H1 (cell line): ENCODE measurements around the gene TNNT1. TPM values are rescaled to one million over a fixed set of nuclear protein-coding genes. Genes with fewer than 3 reads are reported as not detected.

Experiments
- CTCF ChIA-PET: fragments of 300-600 bp; sonication (Branson Sonifier 250); formaldehyde crosslinking; loops from one replicate; lab custom pipeline; 2021; ENCODE audit not compliant: partially characterized antibody; lab: Charles Lee
- POLR2A ChIA-PET: fragments of 300-600 bp; sonication (Branson Sonifier 250); formaldehyde crosslinking; loops from one replicate; lab custom pipeline; 2021; ENCODE audit warnings: inconsistent platforms; ENCODE audit not compliant: partially characterized antibody; lab: Charles Lee
- DNase-seq, 2 experiments: peaks; one replicate each; pipeline versions ENCODE4 v3.0.0 to v3.0.0-alpha.2; 2010 to 2022; ENCODE audit warnings: low spot score in 2 of 2, low read depth in 1 of 2, mixed read lengths in 1 of 2
- FAIRE-seq: peaks from 2 replicates; lab custom pipeline; 2011; peaks lifted over from hg19 to GRCh38; lab: Jason Lieb, UNC
- H2AFZ ChIP-seq: 2 replicates; pipeline ENCODE4 v1.8.1; 2012; ENCODE audit warnings: low read length, inconsistent platforms
- H2AK5ac ChIP-seq: 2 replicates; pipeline ENCODE4 v1.6.1; 2013; ENCODE audit warnings: low read depth, low read length
- H2BK120ac ChIP-seq: replicated peaks from 2 replicates; pipeline ENCODE3; 2013; ENCODE audit warnings: low read depth, low read length, inconsistent platforms
- H2BK12ac ChIP-seq: 2 replicates; pipeline ENCODE4 v1.6.1; 2013; ENCODE audit warnings: low read depth, low read length
- H2BK15ac ChIP-seq: 2 replicates; pipeline ENCODE4 v1.6.1; 2013; ENCODE audit warnings: low read length
- H2BK20ac ChIP-seq: 2 replicates; pipeline ENCODE4 v1.6.1; 2013; ENCODE audit warnings: low read length
- H2BK5ac ChIP-seq: 2 replicates; pipeline ENCODE4 v1.6.1; 2013; ENCODE audit warnings: low read depth, low read length
- H3K14ac ChIP-seq: 2 replicates; pipeline ENCODE4 v1.6.1; 2013; ENCODE audit warnings: inconsistent platforms; ENCODE audit not compliant: insufficient read length
- H3K18ac ChIP-seq: 2 replicates; pipeline ENCODE4 v1.6.1; 2013; ENCODE audit warnings: low read length; ENCODE audit errors: extremely low read depth
- H3K23ac ChIP-seq: 2 replicates; pipeline ENCODE4 v1.6.1; 2013; ENCODE audit warnings: inconsistent platforms; ENCODE audit not compliant: insufficient read length
- H3K23me2 ChIP-seq: 2 replicates; pipeline ENCODE4 v1.6.1; 2013; ENCODE audit warnings: low read depth, low read length
- H3K27ac ChIP-seq: 2 replicates; pipeline ENCODE4 v1.6.1; 2011; ENCODE audit warnings: low read depth, low read length, inconsistent platforms
- H3K27me3 ChIP-seq, 4 experiments: replicated peaks in 1 of 4; 1 replicate in 1 of 4; 2 replicates in 3 of 4; pipeline versions ENCODE4 v1.6.1 to v1.8.1; 2011 to 2013; ENCODE audit warnings: low read length in 3 of 4, mild to moderate bottlenecking in 3 of 4, inconsistent platforms in 2 of 4, mixed read lengths in 2 of 4, moderate library complexity in 1 of 4; ENCODE audit not compliant: control insufficient read depth in 3 of 4, insufficient read depth in 3 of 4; ENCODE audit errors: extremely low read depth in 1 of 4
- H3K36me3 ChIP-seq, 4 experiments: 2 replicates each; pipeline versions ENCODE4 v1.6.1 to v1.8.1; 2011 to 2013; ENCODE audit warnings: mild to moderate bottlenecking in 4 of 4, low read length in 3 of 4, moderate library complexity in 2 of 4, control low read depth in 1 of 4, inconsistent platforms in 1 of 4; ENCODE audit not compliant: insufficient read depth in 4 of 4, control insufficient read depth in 2 of 4
- H3K4ac ChIP-seq: replicated peaks from 2 replicates; pipeline ENCODE3; 2013; ENCODE audit warnings: low read length, low read depth, mixed read lengths, inconsistent platforms; ENCODE audit not compliant: insufficient read length
- H3K4me1 ChIP-seq, 4 experiments: replicated peaks in 1 of 4; 1 replicate in 1 of 4; 2 replicates in 3 of 4; pipeline versions ENCODE4 v1.6.1 to v1.8.1; 2011 to 2013; ENCODE audit warnings: low read length in 3 of 4, inconsistent platforms in 2 of 4, mixed read lengths in 1 of 4; ENCODE audit not compliant: insufficient read depth in 4 of 4, control insufficient read depth in 3 of 4
- H3K4me2 ChIP-seq, 2 experiments: 2 replicates each; pipeline versions ENCODE4 v1.6.1 to v1.8.1; 2011 to 2013; ENCODE audit warnings: low read depth in 2 of 2, low read length in 2 of 2, control low read depth in 1 of 2, inconsistent platforms in 1 of 2, mild to moderate bottlenecking in 1 of 2; ENCODE audit not compliant: insufficient read depth in 1 of 2
- H3K4me3 ChIP-seq, 4 experiments: fragments of 200-600, 300-600 bp in 1 of 4; sonication (generic), shearing (Covaris generic), sonication (Bioruptor Twin) in 1 of 4; 2 replicates each; pipeline versions ENCODE4 v1.5.1 to v1.8.1; 2011 to 2016; ENCODE audit warnings: low read length in 4 of 4, low read depth in 3 of 4, control low read depth in 2 of 4, inconsistent platforms in 2 of 4, mild to moderate bottlenecking in 2 of 4, mixed read lengths in 1 of 4, moderate library complexity in 1 of 4; ENCODE audit not compliant: insufficient read depth in 2 of 4; ENCODE audit errors: extremely low read depth in 1 of 4
- H3K56ac ChIP-seq: replicated peaks from 2 replicates; pipeline ENCODE3; 2013; ENCODE audit warnings: low read depth, mild to moderate bottlenecking, mixed read lengths, low read length, inconsistent platforms; ENCODE audit not compliant: insufficient read length
- H3K79me1 ChIP-seq: 2 replicates; pipeline ENCODE4 v1.6.1; 2013; ENCODE audit warnings: low read depth, low read length, control low read depth
- H3K79me2 ChIP-seq, 2 experiments: 2 replicates each; pipeline versions ENCODE4 v1.6.1 to v1.8.1; 2012 to 2013; ENCODE audit warnings: low read length in 2 of 2, mild to moderate bottlenecking in 2 of 2, inconsistent platforms in 1 of 2; ENCODE audit not compliant: insufficient read depth in 2 of 2, control insufficient read depth in 1 of 2
- H3K9ac ChIP-seq, 4 experiments: replicated peaks in 1 of 4; 1 replicate in 1 of 4; 2 replicates in 3 of 4; pipeline versions ENCODE4 v1.6.1 to v1.8.1; 2011 to 2013; ENCODE audit warnings: low read depth in 3 of 4, low read length in 3 of 4, control low read depth in 2 of 4, mild to moderate bottlenecking in 2 of 4, moderate library complexity in 2 of 4, inconsistent platforms in 1 of 4; ENCODE audit errors: extremely low read depth in 1 of 4
- H3K9me3 ChIP-seq, 2 experiments: 2 replicates each; pipeline versions ENCODE4 v1.6.1 to v1.8.1; 2012 to 2013; ENCODE audit warnings: mild to moderate bottlenecking in 2 of 2, moderate library complexity in 2 of 2, control low read depth in 1 of 2, inconsistent platforms in 1 of 2, low read depth in 1 of 2, low read length in 1 of 2, mixed read lengths in 1 of 2; ENCODE audit not compliant: insufficient read depth in 2 of 2
- H4K20me1 ChIP-seq, 2 experiments: replicated peaks in 1 of 2; 2 replicates each; pipeline versions ENCODE3 to v1.8.1; 2011 to 2013; ENCODE audit warnings: inconsistent platforms in 2 of 2, low read length in 2 of 2, mild to moderate bottlenecking in 1 of 2; ENCODE audit not compliant: insufficient read depth in 2 of 2, control insufficient read depth in 1 of 2
- H4K5ac ChIP-seq: 2 replicates; pipeline ENCODE4 v1.6.1; 2013; ENCODE audit warnings: low read length, low read depth, mixed read lengths, inconsistent platforms; ENCODE audit not compliant: insufficient read length
- H4K8ac ChIP-seq: 2 replicates; pipeline ENCODE4 v1.8.0; 2013; ENCODE audit warnings: mild to moderate bottlenecking, moderate library complexity, low read length, inconsistent platforms; ENCODE audit not compliant: insufficient read depth; ENCODE audit errors: extremely low read depth
- H4K91ac ChIP-seq: replicated peaks from 2 replicates; pipeline ENCODE3; 2013; ENCODE audit warnings: low read length, mixed read lengths, inconsistent platforms; ENCODE audit not compliant: insufficient read length
- EP300 ChIP-seq, 2 experiments: IDR thresholded peaks; 1 replicate in 1 of 2; 2 replicates in 1 of 2; pipeline ENCODE4 v1.6.1; 2011 to 2012; ENCODE audit warnings: low read depth in 2 of 2, low read length in 2 of 2, mild to moderate bottlenecking in 2 of 2, borderline replicate concordance in 1 of 2, inconsistent platforms in 1 of 2, moderate library complexity in 1 of 2
- HDAC6 ChIP-seq: IDR thresholded peaks from one replicate; pipeline ENCODE4 v1.7.1; 2012; ENCODE audit warnings: low read depth, mild to moderate bottlenecking, inconsistent platforms, low read length, moderate library complexity
- PHF8 ChIP-seq: fragments of 200-600 bp; sonication (generic); conservative IDR thresholded peaks from 2 replicates; pipeline ENCODE4 v1.7.1; 2012; ENCODE audit warnings: low read depth, mild to moderate bottlenecking, inconsistent platforms, low read length, moderate library complexity
- POLR2A ChIP-seq, 2 experiments: IDR thresholded peaks; 1 replicate in 1 of 2; 2 replicates in 1 of 2; pipeline ENCODE4 v1.6.1; 2011; ENCODE audit warnings: low read depth in 2 of 2, low read length in 2 of 2, mild to moderate bottlenecking in 2 of 2; ENCODE audit errors: control extremely low read depth in 1 of 2
- TEAD4 ChIP-seq: IDR thresholded peaks from 2 replicates; pipeline ENCODE4 v1.6.1; 2012; ENCODE audit warnings: low read depth, low read length, inconsistent platforms, mixed read lengths
- WGBS, 2 experiments: shearing (Covaris generic) in 1 of 2; methylation state at CpG; one replicate each; pipeline versions ENCODE4 v1.1.6 to v1.1.7; 2013 to 2015; ENCODE audit warnings: low lambda C conversion rate in 2 of 2, mixed read lengths in 2 of 2, inconsistent platforms in 1 of 2, low coverage in 1 of 2, missing lambda C conversion rate in 1 of 2; ENCODE audit not compliant: insufficient replicate concordance in 2 of 2, insufficient coverage in 1 of 2, insufficient read length in 1 of 2; ENCODE audit errors: extremely low coverage in 1 of 2, missing lambda C conversion rate in 1 of 2; 5-methylcytosine and 5-hydroxymethylcytosine counted together
- polyA plus RNA-seq, 7 experiments: library from polyadenylated mRNA; depleted of rRNA in 3 of 7; stranded (reverse) in 5 of 7; unstranded in 2 of 7; fragments of >200 nt in 5 of 7; fragments of 200-250 nt in 2 of 7; gene quantifications; 1 replicate in 5 of 7; 2 replicates in 1 of 7; 4 replicates in 1 of 7; pipeline versions ENCODE4 v1.2.1 to v1.2.3, GENCODE V29; 2011 to 2013; ENCODE audit warnings: missing spikeins in 2 of 7, mixed read lengths in 2 of 7
- total RNA-seq: library from RNA; stranded (reverse); fragmentation: NEBNext Ultra II Directional; extraction: Animal tissue kit (Norgen Biotek cat#: 25700); gene quantifications from 2 replicates; pipeline ENCODE4 v1.2.1, GENCODE V29; 2021

The TNNT1 gene
- total and polyA plus RNA-seq, 2 of the 8 experiments (the other 6 are each of a cell fraction or from before 2014, with no cell fraction given), result 69.6 to 107 TPM

- H2BK12ac ChIP-seq, result no peak overlapping the region
- POLR2A ChIA-PET, result interaction anchor here (0.8 kb wide), 1 partner anchor 315 kb away, joined by 3 read pairs; no protein-coding TSS in a partner anchor
- no peak overlapping the region for H3K23ac ChIP-seq
- H3K56ac ChIP-seq, result no peak overlapping the region
- CTCF ChIA-PET, result interaction anchor here (0.8 to 2.3 kb wide), 8 partner anchors 9 to 535 kb away, joined by 3 to 14 read pairs (median 4); partner anchors contain the start of gene TNNI3
- WGBS, 2 experiments, result 78% methylated on average over 4 of the region's 4 CpGs; no CpG with 5 or more reads in 1 of the 2 experiments
- H3K18ac ChIP-seq, result no peak overlapping the region
- DNase-seq (no peak), FAIRE-seq (no peak)
- H2BK15ac ChIP-seq, result no peak overlapping the region
- H3K9me3 ChIP-seq, result no peaks in the 10 kb centered on the region
- H2AK5ac ChIP-seq, result no peak overlapping the region
- no peak overlapping the region for H3K4me2 ChIP-seq
- no peak overlapping the region for H4K8ac ChIP-seq
- no peak overlapping the region for H2BK20ac ChIP-seq
- no peak overlapping the region for H3K4ac ChIP-seq
- H4K20me1 ChIP-seq, result no peaks in the 10 kb centered on the region
- H4K5ac ChIP-seq, result no peak overlapping the region
- H3K23me2 ChIP-seq, result peaks cover 16% of the 10 kb centered on the region; the same call in 1 of the 2 replicates
- H2AFZ ChIP-seq, result no peak overlapping the region
- H3K4me1 ChIP-seq, result peaks cover 3 to 8% (median 5%) of the 10 kb centered on the region in 4 experiments; a peak in 6 of 7 replicates
- no peak overlapping the region for H3K4me3 ChIP-seq
- no peak overlapping the region for H3K14ac ChIP-seq
- H3K27ac ChIP-seq, result no peak overlapping the region
- no peaks in the 10 kb centered on the region for H3K79me1 ChIP-seq
- H2BK120ac ChIP-seq, result no peak overlapping the region
- no peaks in the 10 kb centered on the region for H3K79me2 ChIP-seq
- peaks cover 0 to 40% (median 18%) of the 10 kb centered on the region in 4 experiments; a peak in 5 of 7 replicates for H3K27me3 ChIP-seq
- H4K91ac ChIP-seq, result no peak overlapping the region
- H3K36me3 ChIP-seq, result no peaks in the 10 kb centered on the region
- no peak for TF ChIP-seq HDAC6
- no peak for TF ChIP-seq POLR2A (IDR thresholded peaks at IDR 0.05; ENCODE audit: control extremely low read depth in 1 of 2, low read depth in 2 of 2, low read length in 2 of 2)
- TF ChIP-seq PHF8, result no peak
- TF ChIP-seq EP300 (IDR thresholded peaks at IDR 0.05; ENCODE audit: borderline replicate concordance in 1 of 2, low read depth in 2 of 2, low read length in 2 of 2), result no peak
- TF ChIP-seq TEAD4, result no peak
- TF ChIP-seq, all 59 proteins: peak for 0
- H2BK5ac ChIP-seq, result no peak overlapping the region
- no peak overlapping the region for H3K9ac ChIP-seq
Observed at GRCh38 chr19:55169136-55169535, 20.1 kb upstream of the TNNT1 start.
